H1 (cell line): ENCODE results near the gene TMEM135. TPM values are rescaled to one million over a fixed set of nuclear protein-coding genes. Genes with fewer than 3 reads are reported as not detected.
"Not testable (repeated sequence)": the region's sequence is repeated elsewhere in the genome, so short reads cannot be mapped to it uniquely, and the experiment has no call there.

Experiments used
- CTCF ChIA-PET: fragments of 300-600 bp; sonication (Branson Sonifier 250); formaldehyde crosslinking; loops from one replicate; lab custom pipeline; 2021; ENCODE audit not compliant: partially characterized antibody; lab: Charles Lee
- POLR2A ChIA-PET: fragments of 300-600 bp; sonication (Branson Sonifier 250); formaldehyde crosslinking; loops from one replicate; lab custom pipeline; 2021; ENCODE audit warnings: inconsistent platforms; ENCODE audit not compliant: partially characterized antibody; lab: Charles Lee
- DNase-seq, 2 experiments: peaks; one replicate each; pipeline versions ENCODE4 v3.0.0 to v3.0.0-alpha.2; 2010 to 2022; ENCODE audit warnings: low spot score in 2 of 2, low read depth in 1 of 2, mixed read lengths in 1 of 2
- FAIRE-seq: peaks from 2 replicates; lab custom pipeline; 2011; peaks lifted over from hg19 to GRCh38; lab: Jason Lieb, UNC
- H2AFZ ChIP-seq: 2 replicates; pipeline ENCODE4 v1.8.1; 2012; ENCODE audit warnings: low read length, inconsistent platforms
- H2AK5ac ChIP-seq: 2 replicates; pipeline ENCODE4 v1.6.1; 2013; ENCODE audit warnings: low read depth, low read length
- H2BK120ac ChIP-seq: replicated peaks from 2 replicates; pipeline ENCODE3; 2013; ENCODE audit warnings: low read depth, low read length, inconsistent platforms
- H2BK12ac ChIP-seq: 2 replicates; pipeline ENCODE4 v1.6.1; 2013; ENCODE audit warnings: low read depth, low read length
- H2BK15ac ChIP-seq: 2 replicates; pipeline ENCODE4 v1.6.1; 2013; ENCODE audit warnings: low read length
- H2BK20ac ChIP-seq: 2 replicates; pipeline ENCODE4 v1.6.1; 2013; ENCODE audit warnings: low read length
- H2BK5ac ChIP-seq: 2 replicates; pipeline ENCODE4 v1.6.1; 2013; ENCODE audit warnings: low read depth, low read length
- H3K14ac ChIP-seq: 2 replicates; pipeline ENCODE4 v1.6.1; 2013; ENCODE audit warnings: inconsistent platforms; ENCODE audit not compliant: insufficient read length
- H3K18ac ChIP-seq: 2 replicates; pipeline ENCODE4 v1.6.1; 2013; ENCODE audit warnings: low read length; ENCODE audit errors: extremely low read depth
- H3K23ac ChIP-seq: 2 replicates; pipeline ENCODE4 v1.6.1; 2013; ENCODE audit warnings: inconsistent platforms; ENCODE audit not compliant: insufficient read length
- H3K23me2 ChIP-seq: 2 replicates; pipeline ENCODE4 v1.6.1; 2013; ENCODE audit warnings: low read depth, low read length
- H3K27ac ChIP-seq: 2 replicates; pipeline ENCODE4 v1.6.1; 2011; ENCODE audit warnings: low read depth, low read length, inconsistent platforms
- H3K27me3 ChIP-seq, 4 experiments: replicated peaks in 1 of 4; 1 replicate in 1 of 4; 2 replicates in 3 of 4; pipeline versions ENCODE4 v1.6.1 to v1.8.1; 2011 to 2013; ENCODE audit warnings: low read length in 3 of 4, mild to moderate bottlenecking in 3 of 4, inconsistent platforms in 2 of 4, mixed read lengths in 2 of 4, moderate library complexity in 1 of 4; ENCODE audit not compliant: control insufficient read depth in 3 of 4, insufficient read depth in 3 of 4; ENCODE audit errors: extremely low read depth in 1 of 4
- H3K36me3 ChIP-seq, 4 experiments: 2 replicates each; pipeline versions ENCODE4 v1.6.1 to v1.8.1; 2011 to 2013; ENCODE audit warnings: mild to moderate bottlenecking in 4 of 4, low read length in 3 of 4, moderate library complexity in 2 of 4, control low read depth in 1 of 4, inconsistent platforms in 1 of 4; ENCODE audit not compliant: insufficient read depth in 4 of 4, control insufficient read depth in 2 of 4
- H3K4ac ChIP-seq: replicated peaks from 2 replicates; pipeline ENCODE3; 2013; ENCODE audit warnings: low read length, low read depth, mixed read lengths, inconsistent platforms; ENCODE audit not compliant: insufficient read length
- H3K4me1 ChIP-seq, 4 experiments: replicated peaks in 1 of 4; 1 replicate in 1 of 4; 2 replicates in 3 of 4; pipeline versions ENCODE4 v1.6.1 to v1.8.1; 2011 to 2013; ENCODE audit warnings: low read length in 3 of 4, inconsistent platforms in 2 of 4, mixed read lengths in 1 of 4; ENCODE audit not compliant: insufficient read depth in 4 of 4, control insufficient read depth in 3 of 4
- H3K4me2 ChIP-seq, 2 experiments: 2 replicates each; pipeline versions ENCODE4 v1.6.1 to v1.8.1; 2011 to 2013; ENCODE audit warnings: low read depth in 2 of 2, low read length in 2 of 2, control low read depth in 1 of 2, inconsistent platforms in 1 of 2, mild to moderate bottlenecking in 1 of 2; ENCODE audit not compliant: insufficient read depth in 1 of 2
- H3K4me3 ChIP-seq, 4 experiments: fragments of 200-600, 300-600 bp in 1 of 4; sonication (generic), shearing (Covaris generic), sonication (Bioruptor Twin) in 1 of 4; 2 replicates each; pipeline versions ENCODE4 v1.5.1 to v1.8.1; 2011 to 2016; ENCODE audit warnings: low read length in 4 of 4, low read depth in 3 of 4, control low read depth in 2 of 4, inconsistent platforms in 2 of 4, mild to moderate bottlenecking in 2 of 4, mixed read lengths in 1 of 4, moderate library complexity in 1 of 4; ENCODE audit not compliant: insufficient read depth in 2 of 4; ENCODE audit errors: extremely low read depth in 1 of 4
- H3K56ac ChIP-seq: replicated peaks from 2 replicates; pipeline ENCODE3; 2013; ENCODE audit warnings: low read depth, mild to moderate bottlenecking, mixed read lengths, low read length, inconsistent platforms; ENCODE audit not compliant: insufficient read length
- H3K79me1 ChIP-seq: 2 replicates; pipeline ENCODE4 v1.6.1; 2013; ENCODE audit warnings: low read depth, low read length, control low read depth
- H3K79me2 ChIP-seq, 2 experiments: 2 replicates each; pipeline versions ENCODE4 v1.6.1 to v1.8.1; 2012 to 2013; ENCODE audit warnings: low read length in 2 of 2, mild to moderate bottlenecking in 2 of 2, inconsistent platforms in 1 of 2; ENCODE audit not compliant: insufficient read depth in 2 of 2, control insufficient read depth in 1 of 2
- H3K9ac ChIP-seq, 4 experiments: replicated peaks in 1 of 4; 1 replicate in 1 of 4; 2 replicates in 3 of 4; pipeline versions ENCODE4 v1.6.1 to v1.8.1; 2011 to 2013; ENCODE audit warnings: low read depth in 3 of 4, low read length in 3 of 4, control low read depth in 2 of 4, mild to moderate bottlenecking in 2 of 4, moderate library complexity in 2 of 4, inconsistent platforms in 1 of 4; ENCODE audit errors: extremely low read depth in 1 of 4
- H3K9me3 ChIP-seq, 2 experiments: 2 replicates each; pipeline versions ENCODE4 v1.6.1 to v1.8.1; 2012 to 2013; ENCODE audit warnings: mild to moderate bottlenecking in 2 of 2, moderate library complexity in 2 of 2, control low read depth in 1 of 2, inconsistent platforms in 1 of 2, low read depth in 1 of 2, low read length in 1 of 2, mixed read lengths in 1 of 2; ENCODE audit not compliant: insufficient read depth in 2 of 2
- H4K20me1 ChIP-seq, 2 experiments: replicated peaks in 1 of 2; 2 replicates each; pipeline versions ENCODE3 to v1.8.1; 2011 to 2013; ENCODE audit warnings: inconsistent platforms in 2 of 2, low read length in 2 of 2, mild to moderate bottlenecking in 1 of 2; ENCODE audit not compliant: insufficient read depth in 2 of 2, control insufficient read depth in 1 of 2
- H4K5ac ChIP-seq: 2 replicates; pipeline ENCODE4 v1.6.1; 2013; ENCODE audit warnings: low read length, low read depth, mixed read lengths, inconsistent platforms; ENCODE audit not compliant: insufficient read length
- H4K8ac ChIP-seq: 2 replicates; pipeline ENCODE4 v1.8.0; 2013; ENCODE audit warnings: mild to moderate bottlenecking, moderate library complexity, low read length, inconsistent platforms; ENCODE audit not compliant: insufficient read depth; ENCODE audit errors: extremely low read depth
- H4K91ac ChIP-seq: replicated peaks from 2 replicates; pipeline ENCODE3; 2013; ENCODE audit warnings: low read length, mixed read lengths, inconsistent platforms; ENCODE audit not compliant: insufficient read length
- TCF12 ChIP-seq: IDR thresholded peaks from 2 replicates; pipeline ENCODE4 v1.6.1; 2011; ENCODE audit warnings: low read depth, mild to moderate bottlenecking, low read length
- WGBS, 2 experiments: shearing (Covaris generic) in 1 of 2; methylation state at CpG; one replicate each; pipeline versions ENCODE4 v1.1.6 to v1.1.7; 2013 to 2015; ENCODE audit warnings: low lambda C conversion rate in 2 of 2, mixed read lengths in 2 of 2, inconsistent platforms in 1 of 2, low coverage in 1 of 2, missing lambda C conversion rate in 1 of 2; ENCODE audit not compliant: insufficient replicate concordance in 2 of 2, insufficient coverage in 1 of 2, insufficient read length in 1 of 2; ENCODE audit errors: extremely low coverage in 1 of 2, missing lambda C conversion rate in 1 of 2; 5-methylcytosine and 5-hydroxymethylcytosine counted together
- polyA plus RNA-seq, 7 experiments: library from polyadenylated mRNA; depleted of rRNA in 3 of 7; stranded (reverse) in 5 of 7; unstranded in 2 of 7; fragments of >200 nt in 5 of 7; fragments of 200-250 nt in 2 of 7; gene quantifications; 1 replicate in 5 of 7; 2 replicates in 1 of 7; 4 replicates in 1 of 7; pipeline versions ENCODE4 v1.2.1 to v1.2.3, GENCODE V29; 2011 to 2013; ENCODE audit warnings: missing spikeins in 2 of 7, mixed read lengths in 2 of 7
- total RNA-seq: library from RNA; stranded (reverse); fragmentation: NEBNext Ultra II Directional; extraction: Animal tissue kit (Norgen Biotek cat#: 25700); gene quantifications from 2 replicates; pipeline ENCODE4 v1.2.1, GENCODE V29; 2021

Gene TMEM135
- total and polyA plus RNA-seq, 2 of the 8 experiments (the other 6 are each of a cell fraction or from before 2014, with no cell fraction given): 9.3 to 31.3 TPM

- Histone ChIP-seq H2BK20ac (no peak overlapping the region), H2BK120ac (no peak overlapping the region), H4K91ac (no peak overlapping the region), H2AK5ac (no peak overlapping the region), H3K23me2 (no peaks in the 10 kb centered on the region), H4K5ac (no peak overlapping the region), H3K14ac (no peak overlapping the region)
- POLR2A ChIA-PET: interaction anchor here (0.9 kb wide), 1 partner anchor 148 kb away, joined by 5 read pairs; no protein-coding TSS in a partner anchor
- no peak for TF ChIP-seq TCF12
- TF ChIP-seq, all 59 proteins: peak for 0
- no peak overlapping the region for H2BK15ac ChIP-seq
- FAIRE-seq (no peak), DNase-seq (no peak)
- no peak overlapping the region for H3K56ac ChIP-seq
- H3K9ac ChIP-seq: no peak overlapping the region
- no peaks in the 10 kb centered on the region; the same call in 1 of the 2 replicates for H3K79me1 ChIP-seq
- 83% methylated on average over 2 of the region's 2 CpGs; no CpG with 5 or more reads in 1 of the 2 experiments for WGBS, 2 experiments
- no peak overlapping the region for H2BK5ac ChIP-seq
- H3K27me3 ChIP-seq: no peaks in the 10 kb centered on the region; a peak in 1 of 7 replicates
- H3K23ac ChIP-seq: no peak overlapping the region
- H3K79me2 ChIP-seq: peaks cover 0 to 6% of the 10 kb centered on the region in 2 experiments; a peak in 2 of 4 replicates
- H3K9me3 ChIP-seq: no peaks in the 10 kb centered on the region
- H3K27ac ChIP-seq: no peak overlapping the region
- H2BK12ac ChIP-seq: no peak overlapping the region
- H3K4me2 ChIP-seq: no peak overlapping the region
- no peak overlapping the region for H3K4me3 ChIP-seq
- no peak overlapping the region for H3K18ac ChIP-seq
- no peaks in the 10 kb centered on the region for H4K20me1 ChIP-seq
- CTCF ChIA-PET: no interaction called here
- no peak overlapping the region for H4K8ac ChIP-seq
- H3K4me1 ChIP-seq: peaks cover 0 to 3% (median 0%) of the 10 kb centered on the region in 4 experiments; a peak in 1 of 7 replicates
- no peak overlapping the region for H2AFZ ChIP-seq
- no peak overlapping the region for H3K4ac ChIP-seq
- no peaks in the 10 kb centered on the region for H3K36me3 ChIP-seq
Measured at GRCh38 chr11:87148749-87149148, 111.0 kb downstream of the TMEM135 start.

DNA sequence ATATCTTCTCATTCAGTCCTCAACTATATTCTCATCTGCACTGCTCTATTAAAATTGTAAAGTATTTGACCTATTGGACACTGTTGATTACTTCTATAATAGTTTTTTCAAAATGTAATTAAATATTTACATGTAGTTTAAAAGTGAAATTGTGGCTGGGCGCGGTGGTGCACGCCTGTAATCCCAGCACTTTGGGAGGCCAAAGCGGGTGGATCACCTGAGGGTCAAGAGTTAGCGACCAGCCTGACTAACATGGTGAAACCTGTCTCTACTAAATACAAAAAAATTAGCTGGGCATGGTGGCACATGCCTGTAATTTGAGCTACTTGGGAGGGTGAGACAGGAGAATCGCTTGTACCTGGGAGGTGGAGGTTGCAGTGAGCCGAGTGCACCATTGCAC, 112.0 kb downstream of the TMEM135 start:
- H4K91ac ChIP-seq, H3K27me3 ChIP-seq, CTCF ChIA-PET, H3K4me1 ChIP-seq, H3K4me3 ChIP-seq, H3K79me1 ChIP-seq, H4K20me1 ChIP-seq, H3K56ac ChIP-seq, POLR2A ChIA-PET, H4K5ac ChIP-seq, H3K18ac ChIP-seq, FAIRE-seq, DNase-seq, H3K14ac ChIP-seq, H3K27ac ChIP-seq, H2BK12ac ChIP-seq, H3K9ac ChIP-seq, H3K36me3 ChIP-seq, H2BK15ac ChIP-seq, H3K4me2 ChIP-seq, H2AFZ ChIP-seq, H2BK20ac ChIP-seq, H3K9me3 ChIP-seq, H2BK120ac ChIP-seq, H3K23me2 ChIP-seq, H3K23ac ChIP-seq, H2AK5ac ChIP-seq, H4K8ac ChIP-seq, H2BK5ac ChIP-seq, H3K4ac ChIP-seq: not testable (repeated sequence)
- peaks cover 0 to 11% of the 10 kb centered on the region in 2 experiments; a peak in 1 of 4 replicates for H3K79me2 ChIP-seq
- 89% methylated on average over 7 of the region's 7 CpGs; no CpG with 5 or more reads in 1 of the 2 experiments for WGBS, 2 experiments
